H9 (cell line): ENCODE measurements around the gene RNF180. TPM values are rescaled to one million over a fixed set of nuclear protein-coding genes. Genes with fewer than 3 reads are reported as not detected.

ENCODE experiments used
- DNase-seq: peaks from one replicate; pipeline ENCODE4 v3.0.0-alpha.2; 2017
- H2AFZ ChIP-seq: one replicate; pipeline ENCODE4 v1.6.1; 2013; ENCODE audit warnings: mild to moderate bottlenecking, low read length, control low read depth, moderate library complexity
- H2AK5ac ChIP-seq: 2 replicates; pipeline ENCODE4 v1.6.1; 2013; ENCODE audit warnings: low read length, control low read depth, mixed read lengths; ENCODE audit not compliant: insufficient read length
- H2BK120ac ChIP-seq: one replicate; pipeline ENCODE4 v1.6.1; 2013; ENCODE audit warnings: low read depth, mild to moderate bottlenecking, low read length, control low read depth, inconsistent platforms; ENCODE audit not compliant: poor library complexity, severe bottlenecking
- H2BK12ac ChIP-seq: 2 replicates; pipeline ENCODE4 v1.6.1; 2013; ENCODE audit warnings: low read length, control low read depth, mixed read lengths, low read depth; ENCODE audit not compliant: insufficient read length
- H2BK15ac ChIP-seq: 2 replicates; pipeline ENCODE4 v1.6.1; 2013; ENCODE audit warnings: low read depth, low read length, control low read depth
- H2BK20ac ChIP-seq: one replicate; pipeline ENCODE4 v1.6.1; 2013; ENCODE audit warnings: low read depth, mild to moderate bottlenecking, low read length, control low read depth, inconsistent platforms; ENCODE audit not compliant: poor library complexity, severe bottlenecking
- H2BK5ac ChIP-seq: 2 replicates; pipeline ENCODE4 v1.6.1; 2013; ENCODE audit warnings: low read length, control low read depth, mixed read lengths; ENCODE audit not compliant: insufficient read length
- H3K14ac ChIP-seq: 2 replicates; pipeline ENCODE4 v1.6.1; 2013; ENCODE audit warnings: low read length, control low read depth; ENCODE audit not compliant: insufficient read depth
- H3K18ac ChIP-seq: 2 replicates; pipeline ENCODE4 v1.6.1; 2013; ENCODE audit warnings: low read depth, mild to moderate bottlenecking, mixed read lengths, low read length, control low read depth; ENCODE audit not compliant: insufficient read length
- H3K23ac ChIP-seq: 2 replicates; pipeline ENCODE4 v1.6.1; 2013; ENCODE audit warnings: low read length, control low read depth, mixed read lengths, low read depth; ENCODE audit not compliant: insufficient read length
- H3K23me2 ChIP-seq: 2 replicates; pipeline ENCODE4 v1.6.1; 2013; ENCODE audit warnings: low read depth, mild to moderate bottlenecking, mixed read lengths, low read length, control low read depth; ENCODE audit not compliant: insufficient read length, poor library complexity, severe bottlenecking
- H3K27ac ChIP-seq: 2 replicates; pipeline ENCODE4 v1.5.1; 2013; ENCODE audit warnings: low read length, control low read depth, mixed read lengths, low read depth; ENCODE audit not compliant: insufficient read length
- H3K27me3 ChIP-seq: 2 replicates; pipeline ENCODE4 v1.6.1; 2013; ENCODE audit warnings: low read length, control low read depth, inconsistent platforms; ENCODE audit not compliant: insufficient read depth
- H3K4ac ChIP-seq: 2 replicates; pipeline ENCODE4 v1.6.1; 2013; ENCODE audit warnings: low read depth, mild to moderate bottlenecking, control low read depth, inconsistent platforms, low read length, moderate library complexity
- H3K4me1 ChIP-seq: 2 replicates; pipeline ENCODE4 v1.6.1; 2013; ENCODE audit warnings: low read length, control low read depth, inconsistent platforms; ENCODE audit not compliant: insufficient read depth
- H3K4me2 ChIP-seq: 2 replicates; pipeline ENCODE4 v1.6.1; 2013; ENCODE audit warnings: low read length, control low read depth, mixed read lengths; ENCODE audit not compliant: insufficient read length, insufficient read depth
- H3K56ac ChIP-seq: 2 replicates; pipeline ENCODE4 v1.6.1; 2013; ENCODE audit warnings: low read depth, mild to moderate bottlenecking, mixed read lengths, low read length, control low read depth; ENCODE audit not compliant: insufficient read length
- H3K79me1 ChIP-seq: 2 replicates; pipeline ENCODE4 v1.6.1; 2013; ENCODE audit warnings: low read depth, mild to moderate bottlenecking, moderate library complexity, low read length, control low read depth, inconsistent platforms; ENCODE audit not compliant: insufficient read depth, poor library complexity, severe bottlenecking
- H3K79me2 ChIP-seq: 2 replicates; pipeline ENCODE4 v1.6.1; 2013; ENCODE audit warnings: low read length, control low read depth, inconsistent platforms; ENCODE audit not compliant: insufficient read depth
- H3K9ac ChIP-seq: 2 replicates; pipeline ENCODE4 v1.6.1; 2013; ENCODE audit warnings: low read length, control low read depth, mixed read lengths; ENCODE audit not compliant: insufficient read length; ENCODE audit errors: extremely low read depth
- H3K9me3 ChIP-seq: one replicate; pipeline ENCODE4 v1.6.1; 2013; ENCODE audit warnings: low read depth, low read length, inconsistent platforms; ENCODE audit not compliant: control insufficient read depth
- H3T11ph ChIP-seq: one replicate; pipeline ENCODE4 v1.6.1; 2013; ENCODE audit warnings: mild to moderate bottlenecking, low read length, control low read depth, inconsistent platforms
- H4K20me1 ChIP-seq: one replicate; pipeline ENCODE4 v1.6.1; 2013; ENCODE audit not compliant: control insufficient read depth, insufficient read length, insufficient read depth
- H4K5ac ChIP-seq: 2 replicates; pipeline ENCODE4 v1.6.1; 2013; ENCODE audit warnings: low read depth, mild to moderate bottlenecking, mixed read lengths, low read length, control low read depth; ENCODE audit not compliant: insufficient read length
- H4K8ac ChIP-seq: replicated peaks from 2 replicates; pipeline ENCODE4 v1.6.1; 2013; ENCODE audit warnings: low read length, control low read depth, mixed read lengths, low read depth; ENCODE audit not compliant: insufficient read length
- H4K91ac ChIP-seq: 2 replicates; pipeline ENCODE4 v1.6.1; 2013; ENCODE audit warnings: low read depth, mild to moderate bottlenecking, moderate library complexity, mixed read lengths, low read length, control low read depth; ENCODE audit not compliant: insufficient read length
- H3K27ac Mint-ChIP-seq, 3 experiments: 2 replicates in 2 of 3; 3 replicates in 1 of 3; pipeline ENCODE4 v1.8.0; 2020 to 2021; ENCODE audit warnings: mixed read lengths in 3 of 3, mild to moderate bottlenecking in 1 of 3, moderate library complexity in 1 of 3
- H3K27me3 Mint-ChIP-seq: 2 replicates; pipeline ENCODE4 v1.8.0; 2021; ENCODE audit warnings: low read depth, mild to moderate bottlenecking, moderate library complexity, mixed read lengths
- H3K36me3 Mint-ChIP-seq, 3 experiments: 2 replicates in 2 of 3; 3 replicates in 1 of 3; pipeline ENCODE4 v1.8.0; 2020 to 2021; ENCODE audit warnings: low read depth in 3 of 3, mixed read lengths in 3 of 3; ENCODE audit not compliant: insufficient read depth in 1 of 3
- H3K4me1 Mint-ChIP-seq, 2 experiments: 2 replicates each; pipeline ENCODE4 v1.8.0; 2020; ENCODE audit warnings: mixed read lengths in 2 of 2
- H3K4me3 Mint-ChIP-seq, 2 experiments: 2 replicates in 1 of 2; 3 replicates in 1 of 2; pipeline ENCODE4 v1.8.0; 2020 to 2021; ENCODE audit warnings: mild to moderate bottlenecking in 2 of 2, mixed read lengths in 2 of 2, moderate library complexity in 1 of 2
- H3K9me3 Mint-ChIP-seq, 2 experiments: 2 replicates in 1 of 2; 3 replicates in 1 of 2; pipeline ENCODE4 v1.8.0; 2020; ENCODE audit warnings: mild to moderate bottlenecking in 2 of 2, mixed read lengths in 2 of 2, moderate library complexity in 1 of 2
- WGBS: extraction: QIAGEN DNeasy Blood & Tissue Kit; methylation state at CpG from one replicate; pipeline ENCODE4 v1.1.7; 2013; ENCODE audit warnings: missing lambda C conversion rate, low lambda C conversion rate, mixed read lengths; ENCODE audit not compliant: insufficient read length; ENCODE audit errors: extremely low coverage; 5-methylcytosine and 5-hydroxymethylcytosine counted together
- total RNA-seq: library from RNA; stranded (reverse); gene quantifications from 2 replicates; pipeline ENCODE4 v1.2.1, GENCODE V29; 2021
- TF ChIP-seq, protein P1 (sequence below): fragments of 200-600 bp; sonication (generic); conservative IDR thresholded peaks from 3 replicates; pipeline ENCODE4 v1.8.0; 2021; ENCODE audit warnings: antibody characterized with exemption, mild to moderate bottlenecking

RNF180 gene
- total RNA-seq, 1 experiment from 2014 or later = 2.5 TPM

DNA sequence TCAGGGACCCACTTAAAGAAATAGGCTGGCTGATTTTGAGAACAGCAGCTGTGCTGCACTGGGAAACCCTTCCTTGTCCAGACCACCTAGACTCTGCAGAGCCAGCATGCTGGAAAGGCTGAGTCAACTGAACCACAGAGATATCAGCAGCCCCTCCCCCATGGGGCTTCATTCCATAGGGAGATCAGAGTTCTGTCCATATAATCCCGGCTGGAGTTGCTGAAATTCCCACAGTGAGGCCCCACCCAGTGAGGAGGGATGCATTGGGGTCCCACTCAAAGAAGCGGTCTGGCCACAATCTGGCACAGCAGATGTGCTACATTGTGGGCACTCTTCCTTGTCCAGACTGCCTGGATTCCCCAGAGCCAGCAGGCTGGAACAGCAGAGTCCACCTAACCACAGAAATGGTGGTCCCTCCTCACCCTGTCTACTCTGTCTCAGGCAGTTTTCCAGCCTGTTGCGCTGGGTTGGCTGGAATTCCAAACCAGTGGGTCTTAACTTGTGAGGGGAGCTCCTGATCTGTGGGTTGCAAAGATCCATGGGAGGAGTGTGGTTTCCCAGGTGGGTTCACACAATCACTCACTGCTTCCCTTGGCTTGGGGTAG, 127.1 kb downstream of the RNF180 start:
- no peaks in the 10 kb centered on the region; a peak in 1 of 7 replicates for H3K36me3 Mint-ChIP-seq
- H3K4ac ChIP-seq = no peak overlapping the region
- H3K27ac ChIP-seq = no peak overlapping the region
- H3K4me3 Mint-ChIP-seq = no peak overlapping the region
- no peak overlapping the region for H2BK120ac ChIP-seq
- no peaks in the 10 kb centered on the region for H3K27me3 ChIP-seq
- no peak overlapping the region for H2AK5ac ChIP-seq
- H3K27ac Mint-ChIP-seq = peak overlapping the region in 1 of 3 experiments; percentile 84; a peak in 1 of 7 replicates
- H2BK15ac ChIP-seq = no peak overlapping the region
- TF ChIP-seq, protein P1, sequence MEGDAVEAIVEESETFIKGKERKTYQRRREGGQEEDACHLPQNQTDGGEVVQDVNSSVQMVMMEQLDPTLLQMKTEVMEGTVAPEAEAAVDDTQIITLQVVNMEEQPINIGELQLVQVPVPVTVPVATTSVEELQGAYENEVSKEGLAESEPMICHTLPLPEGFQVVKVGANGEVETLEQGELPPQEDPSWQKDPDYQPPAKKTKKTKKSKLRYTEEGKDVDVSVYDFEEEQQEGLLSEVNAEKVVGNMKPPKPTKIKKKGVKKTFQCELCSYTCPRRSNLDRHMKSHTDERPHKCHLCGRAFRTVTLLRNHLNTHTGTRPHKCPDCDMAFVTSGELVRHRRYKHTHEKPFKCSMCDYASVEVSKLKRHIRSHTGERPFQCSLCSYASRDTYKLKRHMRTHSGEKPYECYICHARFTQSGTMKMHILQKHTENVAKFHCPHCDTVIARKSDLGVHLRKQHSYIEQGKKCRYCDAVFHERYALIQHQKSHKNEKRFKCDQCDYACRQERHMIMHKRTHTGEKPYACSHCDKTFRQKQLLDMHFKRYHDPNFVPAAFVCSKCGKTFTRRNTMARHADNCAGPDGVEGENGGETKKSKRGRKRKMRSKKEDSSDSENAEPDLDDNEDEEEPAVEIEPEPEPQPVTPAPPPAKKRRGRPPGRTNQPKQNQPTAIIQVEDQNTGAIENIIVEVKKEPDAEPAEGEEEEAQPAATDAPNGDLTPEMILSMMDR = no peak
- no peaks in the 10 kb centered on the region; a peak in 2 of 5 replicates for H3K9me3 Mint-ChIP-seq
- H2AFZ ChIP-seq = no peak overlapping the region
- H4K20me1 ChIP-seq = no peaks in the 10 kb centered on the region
- H2BK5ac ChIP-seq = no peak overlapping the region
- H3K4me1 ChIP-seq = no peaks in the 10 kb centered on the region
- H4K8ac ChIP-seq = no peak overlapping the region
- no peaks in the 10 kb centered on the region for H3K27me3 Mint-ChIP-seq
- no peaks in the 10 kb centered on the region for H3K9me3 ChIP-seq
- no peak overlapping the region for H3K18ac ChIP-seq
- no peak overlapping the region for H4K91ac ChIP-seq
- no peak overlapping the region for H4K5ac ChIP-seq
- H2BK20ac ChIP-seq = no peak overlapping the region
- H3K23me2 ChIP-seq = no peaks in the 10 kb centered on the region
- H3K79me2 ChIP-seq = no peaks in the 10 kb centered on the region
- H3T11ph ChIP-seq = no peak overlapping the region
- no peak for DNase-seq
- H3K79me1 ChIP-seq = no peaks in the 10 kb centered on the region
- no peak overlapping the region for H3K23ac ChIP-seq
- no peaks in the 10 kb centered on the region for H3K4me1 Mint-ChIP-seq
- no peak overlapping the region for H3K9ac ChIP-seq
- H3K4me2 ChIP-seq = no peak overlapping the region
- WGBS = no CpG with 5 or more reads among the region's 3 CpGs
- H2BK12ac ChIP-seq = no peak overlapping the region
- H3K56ac ChIP-seq = no peak overlapping the region
- no peak overlapping the region for H3K14ac ChIP-seq
